BE2C (cell line): Measurements from ENCODE around the gene SESN3.
A peak's percentile ranks its signal among the peaks of the same experiment; 100 is the strongest.

Experiments
- DNase-seq: peaks from one replicate; pipeline ENCODE4 v3.0.0-alpha.2; 2020
- H3K27me3 ChIP-seq: fragments of 250-450 bp; sonication (Bioruptor Pico); 2 replicates; pipeline ENCODE4 v1.5.1; 2020; ENCODE audit warnings: mild to moderate bottlenecking
- H3K36me3 ChIP-seq: fragments of 250-450 bp; sonication (Bioruptor Pico); 2 replicates; pipeline ENCODE4 v1.5.1; 2020; ENCODE audit warnings: mild to moderate bottlenecking
- H3K4me1 ChIP-seq: fragments of 250-450 bp; sonication (Bioruptor Pico); 2 replicates; pipeline ENCODE4 v1.5.1; 2020
- H3K4me3 ChIP-seq: 2 replicates; pipeline ENCODE4 v1.5.1; 2011; ENCODE audit warnings: low read depth, low read length
- H3K9me3 ChIP-seq: fragments of 250-450 bp; sonication (Bioruptor Pico); 2 replicates; pipeline ENCODE4 v1.5.1; 2020
- CTCF ChIP-seq: IDR thresholded peaks from 2 replicates; pipeline ENCODE4 v1.5.1; 2012; ENCODE audit warnings: mild to moderate bottlenecking, low read depth, low read length

The SESN3 gene

GRCh38 chr11:95135880-95136279, 95.1 kb downstream of the SESN3 start:
- no peaks in the 10 kb centered on the region for H3K36me3 ChIP-seq
- peaks cover 14% of the 10 kb centered on the region for H3K4me1 ChIP-seq
- H3K27me3 ChIP-seq, result no peaks in the 10 kb centered on the region
- H3K4me3 ChIP-seq, result no peak overlapping the region
- no peak for TF ChIP-seq CTCF
- no peaks in the 10 kb centered on the region for H3K9me3 ChIP-seq
- no peak for DNase-seq

- peaks cover 14% of the 10 kb centered on the region for H3K4me1 ChIP-seq
- no peaks in the 10 kb centered on the region for H3K27me3 ChIP-seq
- H3K9me3 ChIP-seq, result no peaks in the 10 kb centered on the region
- H3K4me3 ChIP-seq, result no peak overlapping the region
- H3K36me3 ChIP-seq, result no peaks in the 10 kb centered on the region
- TF ChIP-seq CTCF, result no peak
- DNase-seq, result no peak
These were observed 95.8 kb downstream of the SESN3 start for GRCh38 chr11:95135155-95135554.

GRCh38 chr11:95134491-95134890, 96.5 kb downstream of the SESN3 start:
- DNase-seq, result peak; percentile 36
- no peaks in the 10 kb centered on the region for H3K9me3 ChIP-seq
- TF ChIP-seq CTCF, result no peak
- no peak overlapping the region for H3K4me3 ChIP-seq
- no peaks in the 10 kb centered on the region for H3K27me3 ChIP-seq
- no peaks in the 10 kb centered on the region for H3K36me3 ChIP-seq
- H3K4me1 ChIP-seq, result peaks cover 14% of the 10 kb centered on the region

- TF ChIP-seq CTCF, result no peak
- no peaks in the 10 kb centered on the region for H3K27me3 ChIP-seq
- no peak for DNase-seq
- peaks cover 6% of the 10 kb centered on the region for H3K4me1 ChIP-seq
- no peaks in the 10 kb centered on the region for H3K9me3 ChIP-seq
- no peaks in the 10 kb centered on the region; the same call in 1 of the 2 replicates for H3K36me3 ChIP-seq
- H3K4me3 ChIP-seq, result no peak overlapping the region
These were observed 98.0 kb downstream of the SESN3 start for GRCh38 chr11:95132956-95133355.

GRCh38 chr11:95128602-95129001, 102.4 kb downstream of the SESN3 start:
- no peaks in the 10 kb centered on the region for H3K9me3 ChIP-seq
- H3K36me3 ChIP-seq, result no peaks in the 10 kb centered on the region; the same call in 1 of the 2 replicates
- TF ChIP-seq CTCF, result no peak
- no peak overlapping the region for H3K4me3 ChIP-seq
- no peaks in the 10 kb centered on the region for H3K27me3 ChIP-seq
- no peaks in the 10 kb centered on the region for H3K4me1 ChIP-seq
- no peak for DNase-seq

- Histone ChIP-seq H3K4me1 (no peaks in the 10 kb centered on the region), H3K27me3 (no peaks in the 10 kb centered on the region), H3K4me3 (no peak overlapping the region), H3K36me3 (no peaks in the 10 kb centered on the region; the same call in 1 of the 2 replicates), H3K9me3 (no peaks in the 10 kb centered on the region)
- no peak for DNase-seq
- no peak for TF ChIP-seq CTCF
These were observed 107.4 kb downstream of the SESN3 start for GRCh38 chr11:95123556-95123955.
